GM19351 (cell line): Measurements from ENCODE around the gene GTF3C1.
"Not testable (repeated sequence)": the region's sequence is repeated elsewhere in the genome, so short reads cannot be mapped to it uniquely, and the experiment has no call there.

Source experiments
- ATAC-seq: cut with Tn5 transposase; IDR thresholded peaks from one replicate; pipeline ENCODE4 v1.9.1; 2021; ENCODE audit warnings: mild to moderate bottlenecking, moderate library complexity; ENCODE audit not compliant: unreplicated experiment

The GTF3C1 gene

GRCh38 chr16:27447301-27447700 lies 102.4 kb downstream of the GTF3C1 start:
- ATAC-seq = no peak

GRCh38 chr16:27446721-27447120 lies 103.0 kb downstream of the GTF3C1 start:
- ATAC-seq = no peak

DNA sequence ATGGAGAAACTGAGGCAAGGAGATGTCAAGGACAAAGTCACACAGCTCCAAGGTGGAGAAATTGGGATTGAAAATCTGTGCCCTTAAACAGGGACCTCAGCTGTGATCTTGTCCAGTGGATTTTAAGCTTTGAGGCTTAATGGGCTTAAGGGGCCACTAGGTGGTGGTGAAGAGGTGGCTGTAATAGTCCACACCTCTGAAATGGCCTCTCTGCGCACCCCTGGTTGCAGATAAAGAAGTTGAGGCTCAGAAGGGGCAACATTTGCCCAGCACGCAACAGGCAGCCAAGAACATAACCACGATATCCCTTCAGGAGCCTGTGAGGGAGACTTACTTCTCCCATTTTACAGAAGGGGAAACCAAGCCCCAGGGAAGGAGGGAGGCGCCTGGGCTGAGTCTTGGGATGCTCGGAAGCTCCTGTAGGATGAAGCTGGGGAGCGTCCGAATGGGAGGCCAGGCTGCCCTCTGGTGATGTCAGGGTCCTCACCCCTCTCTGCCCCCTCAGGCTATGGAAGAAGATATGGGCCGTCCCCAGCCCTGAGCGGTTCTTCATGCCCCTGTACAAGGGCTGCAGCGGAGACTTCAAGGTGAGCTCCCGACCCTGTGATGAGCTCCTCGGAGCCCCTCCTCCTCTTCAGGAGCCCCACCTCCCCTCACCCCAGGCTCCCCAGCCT lies 104.1 kb downstream of the GTF3C1 start:
- ATAC-seq = no peak

DNA sequence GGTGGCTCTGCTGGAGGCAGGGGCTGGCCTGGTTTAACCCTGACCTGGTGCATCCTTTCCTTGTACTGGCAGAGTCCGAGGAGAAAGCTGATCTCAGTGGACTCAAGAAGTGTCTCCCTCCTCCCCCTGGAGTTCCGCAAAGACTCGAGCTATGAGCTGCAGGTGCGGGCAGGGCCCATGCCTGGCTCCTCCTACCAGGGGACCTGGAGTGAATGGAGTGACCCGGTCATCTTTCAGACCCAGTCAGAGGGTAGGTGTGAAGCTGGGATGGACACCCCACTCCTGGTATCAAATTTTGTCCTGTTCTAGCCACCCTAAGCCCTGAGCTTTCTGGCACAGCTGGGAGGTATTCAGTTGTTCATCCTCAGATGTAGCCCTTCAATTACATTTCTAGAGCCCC lies 105.2 kb downstream of the GTF3C1 start:
- no peak for ATAC-seq

- no peak for ATAC-seq
Observed at GRCh38 chr16:27444015-27444414, 105.7 kb downstream of the GTF3C1 start.

GRCh38 chr16:27441998-27442397 lies 107.7 kb downstream of the GTF3C1 start:
- ATAC-seq = no peak

- ATAC-seq = no peak
Observed at GRCh38 chr16:27441276-27441675, 108.4 kb downstream of the GTF3C1 start.

GRCh38 chr16:27439271-27440018 lies 110.3 kb downstream of the GTF3C1 start:
- no peak for ATAC-seq

GRCh38 chr16:27437946-27438345 lies 111.8 kb downstream of the GTF3C1 start:
- no peak for ATAC-seq

GRCh38 chr16:27436921-27437650 lies 112.6 kb downstream of the GTF3C1 start:
- no peak for ATAC-seq

DNA sequence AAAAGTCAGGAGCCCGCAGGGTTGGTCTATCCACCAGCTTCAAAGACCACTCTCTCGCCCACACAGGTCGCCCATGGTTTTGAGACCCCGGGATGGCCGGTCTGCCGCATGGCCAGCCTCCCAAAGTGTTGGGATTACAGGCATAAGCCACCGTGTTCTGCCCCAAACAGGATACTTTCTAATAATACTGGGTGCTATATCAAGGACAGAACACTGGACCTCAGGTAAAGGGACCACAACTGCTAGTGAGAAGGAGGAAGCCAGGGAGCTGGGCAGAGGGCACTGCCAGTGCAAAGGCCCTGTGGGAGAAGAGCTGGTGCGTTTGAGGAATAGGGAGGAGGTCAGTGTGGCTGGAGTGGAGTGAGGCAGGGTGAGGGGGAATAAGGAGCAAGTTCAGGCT lies 113.6 kb downstream of the GTF3C1 start:
- ATAC-seq = no peak

GRCh38 chr16:27435146-27435545 lies 114.6 kb downstream of the GTF3C1 start:
- not testable (repeated sequence) for ATAC-seq

DNA sequence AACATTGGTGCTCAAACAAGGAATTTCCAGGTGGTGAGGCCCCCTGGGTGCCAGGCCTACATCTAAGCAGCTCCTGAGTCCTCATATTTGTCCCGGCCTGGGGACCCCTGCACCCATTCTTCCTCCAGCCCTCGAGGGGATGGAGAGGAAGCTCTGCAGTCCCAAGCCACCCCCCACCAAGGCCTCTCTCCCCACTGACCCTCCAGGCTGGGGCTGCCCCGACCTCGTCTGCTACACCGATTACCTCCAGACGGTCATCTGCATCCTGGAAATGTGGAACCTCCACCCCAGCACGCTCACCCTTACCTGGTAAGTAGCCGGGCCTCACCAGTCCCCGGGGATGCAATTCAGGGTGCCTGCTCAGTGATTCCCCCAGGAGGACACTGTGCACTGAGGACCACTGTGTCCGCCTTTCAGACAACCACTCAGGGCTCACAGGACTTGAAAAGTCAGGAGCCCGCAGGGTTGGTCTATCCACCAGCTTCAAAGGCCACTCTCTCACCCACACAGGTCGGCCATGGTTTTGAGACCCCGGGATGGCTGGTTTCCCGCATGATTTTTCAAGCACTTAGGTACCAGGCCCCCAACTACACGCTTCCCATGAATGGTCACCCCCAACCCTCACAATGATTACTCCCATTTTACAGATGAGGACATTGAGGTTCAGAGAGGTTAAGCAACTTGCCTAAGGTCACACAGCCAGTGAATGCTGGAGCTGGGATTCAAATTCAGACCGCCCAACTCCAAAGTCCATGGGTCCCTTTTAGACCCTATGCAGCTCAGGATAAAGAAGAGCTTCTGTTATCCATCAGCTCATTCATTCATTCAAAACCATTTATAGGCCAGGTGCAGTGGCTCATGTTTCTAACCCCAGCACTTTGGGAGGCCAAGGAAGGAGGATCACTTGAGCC lies 115.3 kb downstream of the GTF3C1 start:
- no peak for ATAC-seq

GRCh38 chr16:27433636-27434035 lies 116.1 kb downstream of the GTF3C1 start:
- ATAC-seq = no peak

GRCh38 chr16:27433191-27433590 lies 116.5 kb downstream of the GTF3C1 start:
- ATAC-seq = not testable (repeated sequence)

GRCh38 chr16:27432558-27432957 lies 117.2 kb downstream of the GTF3C1 start:
- ATAC-seq = no peak

DNA sequence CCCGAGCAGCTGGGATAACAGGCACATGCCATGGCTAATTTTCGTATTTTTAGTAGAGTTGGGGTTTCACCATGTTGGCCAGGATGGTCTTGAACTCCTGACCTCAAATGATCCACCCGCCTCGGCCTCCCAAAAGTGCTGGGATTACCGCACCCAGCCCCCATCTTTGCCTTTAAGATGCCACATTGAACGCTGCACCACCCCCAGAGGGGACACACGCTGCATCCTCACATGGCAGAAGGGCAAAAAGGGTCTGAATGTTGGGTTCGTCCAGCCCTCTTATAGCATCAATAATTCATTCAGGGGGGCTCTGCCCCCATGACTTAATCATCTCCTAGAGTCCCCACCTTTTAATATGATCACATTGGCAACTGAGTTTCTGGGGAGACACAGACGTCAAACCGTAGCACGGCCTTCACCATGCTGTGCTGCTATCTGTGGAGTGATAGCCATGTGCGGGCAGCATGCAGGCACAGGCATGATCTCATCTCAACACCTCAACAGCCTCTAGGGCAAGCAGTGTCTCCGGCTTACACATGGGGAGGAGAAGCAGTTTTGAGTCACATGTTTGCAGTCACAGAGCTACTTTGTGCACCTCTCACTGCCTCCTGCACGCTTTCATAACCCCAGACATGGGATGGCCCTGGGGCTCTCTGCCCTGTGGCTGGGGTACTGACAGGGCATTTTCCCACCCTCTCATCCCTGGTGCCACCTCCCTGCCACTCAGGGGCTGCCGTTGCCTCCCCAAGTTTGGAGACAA lies 117.8 kb downstream of the GTF3C1 start:
- ATAC-seq = no peak

DNA sequence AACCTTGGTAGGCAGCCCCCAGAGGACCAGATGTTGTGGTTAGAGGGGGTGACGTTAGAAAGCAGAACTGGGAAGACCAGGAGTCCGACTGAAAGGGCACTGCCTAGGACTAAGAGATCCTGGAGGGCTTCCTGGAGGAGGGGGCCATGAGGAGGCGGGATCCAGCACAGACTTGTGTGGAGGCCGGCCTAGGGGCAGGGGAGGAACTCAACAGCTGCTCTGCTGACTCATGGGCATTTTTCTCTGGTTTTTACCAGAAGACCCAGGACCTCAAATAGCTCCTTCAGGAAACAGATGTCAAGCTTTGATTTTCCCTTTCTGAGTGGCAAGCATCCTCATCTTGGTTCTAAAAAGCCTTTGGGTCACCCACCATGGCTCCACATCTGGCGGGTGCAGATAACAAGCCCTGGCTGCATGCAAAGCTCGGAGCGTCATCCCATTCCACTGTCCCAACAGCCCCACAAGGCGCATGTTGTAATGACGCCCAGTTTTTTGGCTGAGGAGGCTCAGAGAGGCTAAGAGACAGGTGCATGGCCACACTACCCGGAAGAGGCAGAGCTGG lies 118.7 kb downstream of the GTF3C1 start:
- no peak for ATAC-seq

- no peak for ATAC-seq
Observed at GRCh38 chr16:27430512-27430911, 119.2 kb downstream of the GTF3C1 start.

DNA sequence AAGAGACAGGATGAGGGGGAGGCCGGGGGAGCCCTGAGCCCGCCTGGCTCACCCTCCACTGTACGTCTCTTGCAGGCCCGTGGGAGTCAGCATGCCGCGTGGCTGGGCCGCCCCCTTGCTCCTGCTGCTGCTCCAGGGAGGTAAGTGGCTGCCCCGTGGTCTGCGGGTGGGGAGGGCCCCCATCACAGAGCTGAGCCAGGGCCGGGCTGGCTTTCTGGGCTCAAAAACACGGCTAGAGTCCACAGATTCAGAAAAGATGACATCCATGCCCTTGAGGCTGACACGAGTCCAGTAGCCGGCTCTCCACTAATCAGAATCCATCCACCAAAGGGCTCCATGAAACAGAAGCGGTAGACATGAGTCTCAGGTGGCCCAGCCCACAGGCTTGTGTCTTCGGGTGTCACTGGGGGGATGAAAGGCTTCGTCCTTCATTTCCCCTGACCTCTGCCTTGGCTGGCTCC lies 119.7 kb downstream of the GTF3C1 start:
- ATAC-seq = no peak
